ENCODE results near the gene DUS4L.

DUS4L gene

DNA sequence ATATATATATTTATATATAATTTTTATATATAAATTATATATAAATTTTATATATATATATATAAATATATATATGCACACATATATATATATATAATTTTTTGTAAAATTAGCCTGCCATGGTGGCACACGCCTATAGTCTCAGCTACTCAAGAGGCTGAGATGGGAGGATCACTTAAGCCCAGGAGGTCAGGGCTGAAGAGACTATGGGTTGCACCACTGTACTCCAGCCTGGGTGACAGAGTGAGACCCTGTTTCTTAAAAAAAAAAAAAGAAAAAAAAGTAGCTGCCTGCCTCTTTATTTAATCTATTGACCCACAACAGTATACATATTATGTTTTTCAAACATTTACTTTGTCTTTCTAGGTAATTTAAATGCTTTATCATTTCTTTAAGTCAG lies 35.5 kb downstream of the DUS4L start:
- ChIA-PET POLR2A (no interaction called here), CTCF (interaction anchor here (1.7 kb wide), 1 partner anchor 13 kb away, joined by 4 read pairs; no protein-coding TSS in a partner anchor)
- Histone ChIP-seq H3K27ac (ENCODE audit: insufficient read depth in 1 of 2, low read depth in 1 of 2, low read length in 2 of 2, poor library complexity in 1 of 2, severe bottlenecking in 2 of 2) (no peak overlapping the region), H3K27me3 (replicated peaks in 2 of 5; ENCODE audit: control insufficient read depth in 4 of 5, insufficient read depth in 5 of 5, low read length in 4 of 5) (no peaks in the 10 kb centered on the region), H3K4me3 (ENCODE audit: control insufficient read depth in 1 of 7, extremely low read depth in 1 of 7, insufficient read depth in 4 of 7, low read depth in 2 of 7, low read length in 6 of 7) (no peak overlapping the region), H3K9me3 (ENCODE audit: control extremely low read depth in 1 of 5, control insufficient read depth in 4 of 5, insufficient read depth in 2 of 5, low read depth in 1 of 5, low read length in 4 of 5) (no peaks in the 10 kb centered on the region), H3K36me3 (ENCODE audit: control insufficient read depth in 4 of 4, insufficient read depth in 4 of 4, low read length in 3 of 4) (peaks cover 8 to 31% (median 19%) of the 10 kb centered on the region in 4 experiments), H3K4me1 (ENCODE audit: control extremely low read depth in 1 of 4, control insufficient read depth in 4 of 4, insufficient read depth in 4 of 4, low read length in 3 of 4) (no peaks in the 10 kb centered on the region)
- DNase-seq, result no peak
- no CpG with 5 or more reads among the region's 1 CpG for WGBS (ENCODE audit: insufficient coverage)

GRCh38 chr7:107600816-107601215 lies 37.0 kb downstream of the DUS4L start:
- ChIA-PET POLR2A (no interaction called here), CTCF (no interaction called here)
- no peaks in the 10 kb centered on the region for H3K9me3 ChIP-seq (ENCODE audit: control extremely low read depth in 1 of 5, control insufficient read depth in 4 of 5, insufficient read depth in 2 of 5, low read depth in 1 of 5, low read length in 4 of 5)
- no peak for DNase-seq
- H3K4me1 ChIP-seq (ENCODE audit: control extremely low read depth in 1 of 4, control insufficient read depth in 4 of 4, insufficient read depth in 4 of 4, low read length in 3 of 4), result no peaks in the 10 kb centered on the region
- no peak overlapping the region for H3K27ac ChIP-seq (ENCODE audit: insufficient read depth in 1 of 2, low read depth in 1 of 2, low read length in 2 of 2, poor library complexity in 1 of 2, severe bottlenecking in 2 of 2)
- no peak overlapping the region for H3K4me3 ChIP-seq (ENCODE audit: control insufficient read depth in 1 of 7, extremely low read depth in 1 of 7, insufficient read depth in 4 of 7, low read depth in 2 of 7, low read length in 6 of 7)
- H3K27me3 ChIP-seq (replicated peaks in 2 of 5; ENCODE audit: control insufficient read depth in 4 of 5, insufficient read depth in 5 of 5, low read length in 4 of 5), result no peaks in the 10 kb centered on the region
- peaks cover 8 to 19% (median 13%) of the 10 kb centered on the region in 4 experiments for H3K36me3 ChIP-seq (ENCODE audit: control insufficient read depth in 4 of 4, insufficient read depth in 4 of 4, low read length in 3 of 4)
- WGBS (ENCODE audit: insufficient coverage), result no CpG with 5 or more reads among the region's 2 CpGs

DNA sequence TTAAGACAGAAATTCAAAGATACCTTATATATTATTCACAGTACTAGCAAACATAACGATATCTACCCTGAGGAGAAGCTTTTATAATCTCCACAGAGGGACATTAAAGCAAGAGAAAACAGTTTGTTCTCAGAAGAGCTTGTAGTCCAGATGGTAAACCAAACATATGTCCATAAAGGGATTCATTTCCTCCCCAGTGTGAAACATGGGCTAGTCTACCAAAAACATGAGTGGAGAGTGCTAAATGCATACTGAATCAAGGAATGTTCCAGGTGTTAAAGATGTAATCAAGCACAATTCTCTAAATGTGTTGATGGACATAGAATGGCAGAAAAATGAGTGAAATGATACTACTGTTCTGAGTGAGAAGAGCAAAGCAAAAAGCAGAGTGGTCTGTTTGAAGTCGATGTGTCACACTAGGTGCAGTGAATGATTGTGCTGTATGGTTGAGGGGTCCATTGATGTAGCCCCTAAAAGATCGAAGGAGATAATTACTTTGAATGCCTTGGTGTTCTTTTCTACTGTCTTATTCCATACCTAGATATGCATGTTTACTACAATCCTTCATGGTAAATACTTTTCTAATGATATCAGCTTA lies 41.5 kb downstream of the DUS4L start:
- no peak overlapping the region for H3K27ac ChIP-seq (ENCODE audit: insufficient read depth in 1 of 2, low read depth in 1 of 2, low read length in 2 of 2, poor library complexity in 1 of 2, severe bottlenecking in 2 of 2)
- ChIA-PET POLR2A (no interaction called here), CTCF (no interaction called here)
- peaks cover 7 to 15% (median 10%) of the 10 kb centered on the region in 4 experiments for H3K36me3 ChIP-seq (ENCODE audit: control insufficient read depth in 4 of 4, insufficient read depth in 4 of 4, low read length in 3 of 4)
- H3K27me3 ChIP-seq (replicated peaks in 2 of 5; ENCODE audit: control insufficient read depth in 4 of 5, insufficient read depth in 5 of 5, low read length in 4 of 5), result no peaks in the 10 kb centered on the region
- H3K4me3 ChIP-seq (ENCODE audit: control insufficient read depth in 1 of 7, extremely low read depth in 1 of 7, insufficient read depth in 4 of 7, low read depth in 2 of 7, low read length in 6 of 7), result no peak overlapping the region
- no CpG with 5 or more reads among the region's 3 CpGs for WGBS (ENCODE audit: insufficient coverage)
- H3K9me3 ChIP-seq (ENCODE audit: control extremely low read depth in 1 of 5, control insufficient read depth in 4 of 5, insufficient read depth in 2 of 5, low read depth in 1 of 5, low read length in 4 of 5), result no peaks in the 10 kb centered on the region
- no peaks in the 10 kb centered on the region for H3K4me1 ChIP-seq (ENCODE audit: control extremely low read depth in 1 of 4, control insufficient read depth in 4 of 4, insufficient read depth in 4 of 4, low read length in 3 of 4)
- DNase-seq, result no peak

DNA sequence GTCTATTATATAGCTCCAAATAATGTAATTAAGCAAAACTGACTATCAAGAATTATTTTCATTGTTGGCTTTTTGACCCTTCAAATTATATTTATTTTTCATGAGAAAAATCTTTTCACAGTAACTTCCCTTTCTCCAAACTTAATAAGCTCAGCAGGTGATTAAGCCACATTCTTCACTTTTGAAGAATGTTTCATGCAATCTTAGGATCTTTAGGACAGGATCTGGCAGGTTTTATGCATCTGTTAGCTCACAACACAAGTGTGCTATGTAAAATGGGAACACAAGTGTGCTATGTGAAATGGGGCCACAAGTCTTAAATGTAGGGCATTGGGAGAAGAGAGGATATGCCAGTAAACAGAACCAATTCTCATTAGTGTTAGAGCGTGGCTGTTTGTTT lies 42.5 kb downstream of the DUS4L start:
- Histone ChIP-seq H3K27me3 (replicated peaks in 2 of 5; ENCODE audit: control insufficient read depth in 4 of 5, insufficient read depth in 5 of 5, low read length in 4 of 5) (no peaks in the 10 kb centered on the region), H3K9me3 (ENCODE audit: control extremely low read depth in 1 of 5, control insufficient read depth in 4 of 5, insufficient read depth in 2 of 5, low read depth in 1 of 5, low read length in 4 of 5) (no peaks in the 10 kb centered on the region), H3K27ac (ENCODE audit: insufficient read depth in 1 of 2, low read depth in 1 of 2, low read length in 2 of 2, poor library complexity in 1 of 2, severe bottlenecking in 2 of 2) (no peak overlapping the region), H3K36me3 (ENCODE audit: control insufficient read depth in 4 of 4, insufficient read depth in 4 of 4, low read length in 3 of 4) (peaks cover 5 to 7% (median 6%) of the 10 kb centered on the region in 4 experiments), H3K4me1 (ENCODE audit: control extremely low read depth in 1 of 4, control insufficient read depth in 4 of 4, insufficient read depth in 4 of 4, low read length in 3 of 4) (no peaks in the 10 kb centered on the region), H3K4me3 (ENCODE audit: control insufficient read depth in 1 of 7, extremely low read depth in 1 of 7, insufficient read depth in 4 of 7, low read depth in 2 of 7, low read length in 6 of 7) (no peak overlapping the region)
- WGBS (ENCODE audit: insufficient coverage), result no CpG with 5 or more reads among the region's 1 CpG
- no peak for DNase-seq
- ChIA-PET POLR2A (no interaction called here), CTCF (interaction anchor here (1.6 kb wide), 1 partner anchor 9 kb away, joined by 4 read pairs; no protein-coding TSS in a partner anchor)

- no CpG with 5 or more reads among the region's 4 CpGs for WGBS (ENCODE audit: insufficient coverage)
- no peak for DNase-seq
- ChIA-PET POLR2A (no interaction called here), CTCF (no interaction called here)
- Histone ChIP-seq H3K27ac (ENCODE audit: insufficient read depth in 1 of 2, low read depth in 1 of 2, low read length in 2 of 2, poor library complexity in 1 of 2, severe bottlenecking in 2 of 2) (no peak overlapping the region), H3K4me1 (ENCODE audit: control extremely low read depth in 1 of 4, control insufficient read depth in 4 of 4, insufficient read depth in 4 of 4, low read length in 3 of 4) (no peaks in the 10 kb centered on the region), H3K36me3 (ENCODE audit: control insufficient read depth in 4 of 4, insufficient read depth in 4 of 4, low read length in 3 of 4) (peaks cover 8 to 22% (median 17%) of the 10 kb centered on the region in 4 experiments), H3K4me3 (ENCODE audit: control insufficient read depth in 1 of 7, extremely low read depth in 1 of 7, insufficient read depth in 4 of 7, low read depth in 2 of 7, low read length in 6 of 7) (no peak overlapping the region), H3K9me3 (ENCODE audit: control extremely low read depth in 1 of 5, control insufficient read depth in 4 of 5, insufficient read depth in 2 of 5, low read depth in 1 of 5, low read length in 4 of 5) (no peaks in the 10 kb centered on the region), H3K27me3 (replicated peaks in 2 of 5; ENCODE audit: control insufficient read depth in 4 of 5, insufficient read depth in 5 of 5, low read length in 4 of 5) (no peaks in the 10 kb centered on the region)
These were observed 46.1 kb downstream of the DUS4L start for GRCh38 chr7:107609811-107610261.

- no peak overlapping the region for H3K27ac ChIP-seq (ENCODE audit: insufficient read depth in 1 of 2, low read depth in 1 of 2, low read length in 2 of 2, poor library complexity in 1 of 2, severe bottlenecking in 2 of 2)
- no peaks in the 10 kb centered on the region for H3K27me3 ChIP-seq (replicated peaks in 2 of 5; ENCODE audit: control insufficient read depth in 4 of 5, insufficient read depth in 5 of 5, low read length in 4 of 5)
- peaks cover 9 to 26% (median 18%) of the 10 kb centered on the region in 4 experiments for H3K36me3 ChIP-seq (ENCODE audit: control insufficient read depth in 4 of 4, insufficient read depth in 4 of 4, low read length in 3 of 4)
- no peak overlapping the region for H3K4me3 ChIP-seq (ENCODE audit: control insufficient read depth in 1 of 7, extremely low read depth in 1 of 7, insufficient read depth in 4 of 7, low read depth in 2 of 7, low read length in 6 of 7)
- POLR2A ChIA-PET, result no interaction called here
- H3K4me1 ChIP-seq (ENCODE audit: control extremely low read depth in 1 of 4, control insufficient read depth in 4 of 4, insufficient read depth in 4 of 4, low read length in 3 of 4), result no peaks in the 10 kb centered on the region
- H3K9me3 ChIP-seq (ENCODE audit: control extremely low read depth in 1 of 5, control insufficient read depth in 4 of 5, insufficient read depth in 2 of 5, low read depth in 1 of 5, low read length in 4 of 5), result no peaks in the 10 kb centered on the region
- CTCF ChIA-PET, result no interaction called here
- WGBS (ENCODE audit: insufficient coverage), result no CpG with 5 or more reads among the region's 1 CpG
- DNase-seq, result no peak
These were observed 46.6 kb downstream of the DUS4L start for GRCh38 chr7:107610323-107610722.

DNA sequence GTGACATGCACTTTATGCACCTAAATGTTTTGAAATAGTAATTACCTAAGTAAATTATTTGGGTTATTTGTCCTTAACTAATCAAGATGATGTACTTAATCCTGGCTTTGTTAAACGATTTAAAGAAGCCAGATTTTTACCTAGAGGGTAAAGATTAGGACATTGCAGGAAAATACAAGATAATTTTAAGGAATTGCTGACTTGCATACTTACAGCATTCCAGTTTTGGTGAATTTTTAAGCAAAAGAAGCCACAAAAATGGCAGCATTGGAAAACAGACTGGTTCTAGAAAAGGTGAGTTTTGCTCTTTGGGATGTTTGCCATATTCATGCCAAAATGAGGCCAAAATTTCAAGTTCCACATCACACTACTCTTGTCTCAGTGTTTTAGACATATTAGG lies 49.7 kb downstream of the DUS4L start:
- 83% methylated on average over 1 of the region's 1 CpG for WGBS (ENCODE audit: insufficient coverage)
- no peak overlapping the region for H3K4me3 ChIP-seq (ENCODE audit: control insufficient read depth in 1 of 7, extremely low read depth in 1 of 7, insufficient read depth in 4 of 7, low read depth in 2 of 7, low read length in 6 of 7)
- no peaks in the 10 kb centered on the region for H3K27me3 ChIP-seq (replicated peaks in 2 of 5; ENCODE audit: control insufficient read depth in 4 of 5, insufficient read depth in 5 of 5, low read length in 4 of 5)
- ChIA-PET CTCF (no interaction called here), POLR2A (no interaction called here)
- H3K4me1 ChIP-seq (ENCODE audit: control extremely low read depth in 1 of 4, control insufficient read depth in 4 of 4, insufficient read depth in 4 of 4, low read length in 3 of 4), result no peaks in the 10 kb centered on the region
- no peak for DNase-seq
- no peak overlapping the region for H3K27ac ChIP-seq (ENCODE audit: insufficient read depth in 1 of 2, low read depth in 1 of 2, low read length in 2 of 2, poor library complexity in 1 of 2, severe bottlenecking in 2 of 2)
- H3K9me3 ChIP-seq (ENCODE audit: control extremely low read depth in 1 of 5, control insufficient read depth in 4 of 5, insufficient read depth in 2 of 5, low read depth in 1 of 5, low read length in 4 of 5), result no peaks in the 10 kb centered on the region
- peaks cover 13 to 33% (median 25%) of the 10 kb centered on the region in 4 experiments for H3K36me3 ChIP-seq (ENCODE audit: control insufficient read depth in 4 of 4, insufficient read depth in 4 of 4, low read length in 3 of 4)

Measured in common myeloid progenitor, CD34-positive (primary cell).